HCT116 (cell line): ENCODE results near the gene TMEFF2.

Source experiments
- EGR1 ChIP-seq: IDR thresholded peaks from 2 replicates; pipeline ENCODE4 v1.6.1; 2012; ENCODE audit warnings: low read depth
- ELF1 ChIP-seq: IDR thresholded peaks from 2 replicates; pipeline ENCODE4 v1.6.1; 2012; ENCODE audit warnings: low read depth, borderline replicate concordance
- EZH2 ChIP-seq: fragments of 200-600 bp; sonication (generic); IDR thresholded peaks from 2 replicates; pipeline ENCODE4 v1.6.1; 2017; ENCODE audit warnings: antibody characterized with exemption, mixed run types
- POLR2A ChIP-seq: IDR thresholded peaks from 2 replicates; pipeline ENCODE4 v1.7.0; 2011; ENCODE audit warnings: borderline replicate concordance; ENCODE audit not compliant: insufficient read depth, insufficient read length; ENCODE audit errors: extremely low read depth
- SIN3A ChIP-seq: IDR thresholded peaks from 2 replicates; pipeline ENCODE4 v1.6.1; 2012; ENCODE audit warnings: low read depth
- SRF ChIP-seq: IDR thresholded peaks from 2 replicates; pipeline ENCODE4 v1.6.1; 2012; ENCODE audit warnings: low read depth
- TCF7L2 ChIP-seq: IDR thresholded peaks from 2 replicates; pipeline ENCODE4 v1.7.0; 2011; ENCODE audit warnings: borderline replicate concordance, inconsistent platforms; ENCODE audit not compliant: insufficient read depth, insufficient read length; ENCODE audit errors: extremely low read depth
- YY1 ChIP-seq: IDR thresholded peaks from 2 replicates; pipeline ENCODE4 v1.6.1; 2011; ENCODE audit warnings: low read length, low read depth, moderate library complexity, mild to moderate bottlenecking; ENCODE audit not compliant: insufficient replicate concordance; ENCODE audit errors: extremely low read depth
- TF ChIP-seq, protein P1 (sequence below), 3 experiments: fragments of 200-600 bp in 1 of 3; sonication (generic) in 1 of 3; IDR thresholded peaks in 2 of 3; conservative IDR thresholded peaks in 1 of 3; 2 replicates each; pipeline ENCODE4 v1.5.1; 2012 to 2017; ENCODE audit warnings: low read depth in 2 of 3, low read length in 2 of 3, antibody characterized with exemption in 1 of 3, borderline replicate concordance in 1 of 3, control low read depth in 1 of 3, mild to moderate bottlenecking in 1 of 3, mixed read lengths in 1 of 3, mixed run types in 1 of 3, moderate library complexity in 1 of 3; ENCODE audit not compliant: insufficient read depth in 1 of 3
- TF ChIP-seq, protein P2 (sequence below): IDR thresholded peaks from 2 replicates; pipeline ENCODE4 v1.6.1; 2012; ENCODE audit warnings: low read depth

DNA sequence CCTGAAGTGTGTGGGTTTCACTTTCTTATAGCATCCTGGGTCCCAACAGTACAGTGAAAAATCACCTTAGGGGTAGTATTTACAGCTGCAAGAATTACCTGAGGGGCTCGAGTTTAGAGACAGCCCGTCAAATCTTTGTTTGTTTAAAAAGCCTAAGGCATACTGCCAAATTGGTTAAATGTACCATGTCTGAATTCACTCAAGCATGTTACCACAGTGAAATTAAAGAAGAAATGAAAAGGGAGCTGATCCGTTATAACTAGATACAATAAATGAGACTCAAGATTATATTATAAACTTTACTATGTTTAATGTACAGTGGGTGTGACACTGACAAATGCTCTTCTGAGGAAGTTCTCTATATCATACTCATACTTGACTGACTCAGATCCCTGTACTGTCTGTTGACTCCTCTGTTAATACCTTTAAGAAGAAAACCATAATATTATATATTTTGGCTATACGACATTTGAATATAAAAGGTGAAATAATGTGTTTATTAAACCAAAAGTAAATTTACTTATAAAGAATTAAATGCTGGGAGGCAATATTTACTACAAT, 107.3 kb downstream of the TMEFF2 start:
- TF ChIP-seq, protein P1, sequence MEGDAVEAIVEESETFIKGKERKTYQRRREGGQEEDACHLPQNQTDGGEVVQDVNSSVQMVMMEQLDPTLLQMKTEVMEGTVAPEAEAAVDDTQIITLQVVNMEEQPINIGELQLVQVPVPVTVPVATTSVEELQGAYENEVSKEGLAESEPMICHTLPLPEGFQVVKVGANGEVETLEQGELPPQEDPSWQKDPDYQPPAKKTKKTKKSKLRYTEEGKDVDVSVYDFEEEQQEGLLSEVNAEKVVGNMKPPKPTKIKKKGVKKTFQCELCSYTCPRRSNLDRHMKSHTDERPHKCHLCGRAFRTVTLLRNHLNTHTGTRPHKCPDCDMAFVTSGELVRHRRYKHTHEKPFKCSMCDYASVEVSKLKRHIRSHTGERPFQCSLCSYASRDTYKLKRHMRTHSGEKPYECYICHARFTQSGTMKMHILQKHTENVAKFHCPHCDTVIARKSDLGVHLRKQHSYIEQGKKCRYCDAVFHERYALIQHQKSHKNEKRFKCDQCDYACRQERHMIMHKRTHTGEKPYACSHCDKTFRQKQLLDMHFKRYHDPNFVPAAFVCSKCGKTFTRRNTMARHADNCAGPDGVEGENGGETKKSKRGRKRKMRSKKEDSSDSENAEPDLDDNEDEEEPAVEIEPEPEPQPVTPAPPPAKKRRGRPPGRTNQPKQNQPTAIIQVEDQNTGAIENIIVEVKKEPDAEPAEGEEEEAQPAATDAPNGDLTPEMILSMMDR (IDR thresholded peaks at IDR 0.05 in 2 of 3, conservative IDR thresholded peaks at IDR 0.05 in 1 of 3; ENCODE audit: borderline replicate concordance in 1 of 3, insufficient read depth in 1 of 3, low read depth in 2 of 3, low read length in 2 of 3) = no peak
- TF ChIP-seq, protein P2, sequence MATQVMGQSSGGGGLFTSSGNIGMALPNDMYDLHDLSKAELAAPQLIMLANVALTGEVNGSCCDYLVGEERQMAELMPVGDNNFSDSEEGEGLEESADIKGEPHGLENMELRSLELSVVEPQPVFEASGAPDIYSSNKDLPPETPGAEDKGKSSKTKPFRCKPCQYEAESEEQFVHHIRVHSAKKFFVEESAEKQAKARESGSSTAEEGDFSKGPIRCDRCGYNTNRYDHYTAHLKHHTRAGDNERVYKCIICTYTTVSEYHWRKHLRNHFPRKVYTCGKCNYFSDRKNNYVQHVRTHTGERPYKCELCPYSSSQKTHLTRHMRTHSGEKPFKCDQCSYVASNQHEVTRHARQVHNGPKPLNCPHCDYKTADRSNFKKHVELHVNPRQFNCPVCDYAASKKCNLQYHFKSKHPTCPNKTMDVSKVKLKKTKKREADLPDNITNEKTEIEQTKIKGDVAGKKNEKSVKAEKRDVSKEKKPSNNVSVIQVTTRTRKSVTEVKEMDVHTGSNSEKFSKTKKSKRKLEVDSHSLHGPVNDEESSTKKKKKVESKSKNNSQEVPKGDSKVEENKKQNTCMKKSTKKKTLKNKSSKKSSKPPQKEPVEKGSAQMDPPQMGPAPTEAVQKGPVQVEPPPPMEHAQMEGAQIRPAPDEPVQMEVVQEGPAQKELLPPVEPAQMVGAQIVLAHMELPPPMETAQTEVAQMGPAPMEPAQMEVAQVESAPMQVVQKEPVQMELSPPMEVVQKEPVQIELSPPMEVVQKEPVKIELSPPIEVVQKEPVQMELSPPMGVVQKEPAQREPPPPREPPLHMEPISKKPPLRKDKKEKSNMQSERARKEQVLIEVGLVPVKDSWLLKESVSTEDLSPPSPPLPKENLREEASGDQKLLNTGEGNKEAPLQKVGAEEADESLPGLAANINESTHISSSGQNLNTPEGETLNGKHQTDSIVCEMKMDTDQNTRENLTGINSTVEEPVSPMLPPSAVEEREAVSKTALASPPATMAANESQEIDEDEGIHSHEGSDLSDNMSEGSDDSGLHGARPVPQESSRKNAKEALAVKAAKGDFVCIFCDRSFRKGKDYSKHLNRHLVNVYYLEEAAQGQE = no peak
- TF ChIP-seq SRF (no peak), EGR1 (no peak), EZH2 (no peak), TCF7L2 (no peak), SIN3A (no peak), ELF1 (no peak), YY1 (no peak), POLR2A (no peak)
